Bronchial epithelial cell (primary cell): Measurements from ENCODE around the gene ECI1. TPM values are rescaled to one million over a fixed set of nuclear protein-coding genes. Genes with fewer than 3 reads are reported as not detected.
"Not testable (repeated sequence)": the region's sequence is repeated elsewhere in the genome, so short reads cannot be mapped to it uniquely, and the experiment has no call there.

Source experiments
- DNase-seq: peaks from one replicate; pipeline ENCODE4 v3.0.0-alpha.2; 2010; ENCODE audit warnings: low read depth
- FAIRE-seq: peaks from 2 replicates; lab custom pipeline; 2011; peaks lifted over from hg19 to GRCh38; lab: Jason Lieb, UNC
- H3K27me3 ChIP-seq: 2 replicates; pipeline ENCODE4 v1.5.1; 2011; ENCODE audit warnings: low read length; ENCODE audit not compliant: control insufficient read depth, insufficient read depth
- H3K36me3 ChIP-seq: 2 replicates; pipeline ENCODE4 v1.5.1; 2011; ENCODE audit warnings: low read length; ENCODE audit not compliant: control insufficient read depth, insufficient read depth
- H3K4me3 ChIP-seq: 2 replicates; pipeline ENCODE4 v1.5.1; 2011; ENCODE audit warnings: mild to moderate bottlenecking, low read depth, low read length, control low read depth
- CTCF ChIP-seq: IDR thresholded peaks from 2 replicates; pipeline ENCODE4 v1.5.1; 2011; ENCODE audit warnings: mild to moderate bottlenecking, moderate library complexity, low read length, control low read depth, inconsistent platforms; ENCODE audit not compliant: insufficient read depth, severe bottlenecking
- total RNA-seq: library from RNA; depleted of rRNA; stranded (reverse); fragments of >200 nt; gene quantifications from 2 replicates; pipeline ENCODE4 v1.2.1, GENCODE V29; 2014

Gene ECI1
- total RNA-seq, 1 donor from 2014 or later = 140 TPM

GRCh38 chr16:2260250-2260649 lies 8.9 kb upstream of the ECI1 start:
- peaks cover 48% of the 10 kb centered on the region for H3K36me3 ChIP-seq
- H3K4me3 ChIP-seq = no peak overlapping the region
- FAIRE-seq = no peak
- no peak for DNase-seq
- no peak for TF ChIP-seq CTCF
- no peaks in the 10 kb centered on the region for H3K27me3 ChIP-seq

- H3K27me3 ChIP-seq, FAIRE-seq, DNase-seq, H3K4me3 ChIP-seq: not testable (repeated sequence)
- H3K36me3 ChIP-seq = peaks cover 47% of the 10 kb centered on the region
Measured at GRCh38 chr16:2258530-2258929, 7.1 kb upstream of the ECI1 start.

- H3K4me3 ChIP-seq = no peak overlapping the region
- TF ChIP-seq CTCF = no peak
- peaks cover 47% of the 10 kb centered on the region for H3K36me3 ChIP-seq
- H3K27me3 ChIP-seq = no peaks in the 10 kb centered on the region
- DNase-seq (no peak), FAIRE-seq (no peak)
Measured at GRCh38 chr16:2257726-2258125, 6.3 kb upstream of the ECI1 start.

- no peak for FAIRE-seq
- TF ChIP-seq CTCF = no peak
- H3K27me3 ChIP-seq = no peaks in the 10 kb centered on the region
- peaks cover 39% of the 10 kb centered on the region for H3K36me3 ChIP-seq
- no peak overlapping the region for H3K4me3 ChIP-seq
- DNase-seq = no peak
Measured at GRCh38 chr16:2256531-2257140, 5.2 kb upstream of the ECI1 start.

DNA sequence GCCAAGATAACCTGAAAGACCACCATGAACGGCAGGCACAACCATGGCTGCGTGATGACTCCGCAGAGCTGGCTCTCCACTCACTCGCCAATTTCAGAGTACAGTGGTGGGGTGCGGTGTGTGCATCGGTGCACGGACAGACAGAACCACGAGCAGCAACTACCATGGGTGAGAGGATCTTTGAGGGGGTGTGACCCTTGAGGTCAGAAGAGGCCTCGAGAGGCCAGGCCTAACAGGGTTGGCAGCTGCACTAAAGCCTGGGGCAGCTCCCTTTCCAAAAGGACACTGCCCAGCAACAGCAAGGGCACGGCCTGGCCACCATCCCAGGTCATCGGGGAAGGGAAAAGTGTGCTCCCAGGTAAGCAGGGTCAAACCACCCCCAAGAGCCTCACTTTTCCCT lies 1.9 kb upstream of the ECI1 start:
- no peak for TF ChIP-seq CTCF
- Histone ChIP-seq H3K4me3 (no peak overlapping the region), H3K36me3 (peaks cover 32% of the 10 kb centered on the region), H3K27me3 (no peaks in the 10 kb centered on the region)
- DNase-seq = no peak
- FAIRE-seq = no peak

DNA sequence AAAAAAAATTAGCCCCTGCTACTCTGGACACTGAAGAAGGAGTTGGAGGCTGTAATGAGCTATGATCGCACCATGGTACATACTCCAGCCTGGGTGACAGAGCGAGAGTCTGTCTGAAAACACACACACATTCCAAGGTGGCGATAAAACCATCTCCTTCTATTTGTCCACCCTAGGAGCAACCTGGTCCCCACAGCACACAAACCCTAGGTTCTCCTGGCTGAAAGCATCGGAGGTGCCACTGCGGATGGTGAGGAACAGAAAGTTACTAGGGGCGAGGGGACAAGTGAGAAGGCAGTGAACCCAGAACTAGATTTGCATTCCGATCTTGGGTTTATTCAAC lies 1.4 kb upstream of the ECI1 start:
- H3K4me3 ChIP-seq = no peak overlapping the region
- H3K27me3 ChIP-seq = no peaks in the 10 kb centered on the region
- H3K36me3 ChIP-seq = peaks cover 30% of the 10 kb centered on the region
- DNase-seq (no peak), FAIRE-seq (no peak)
- TF ChIP-seq CTCF = no peak
